Activated CD4-positive, alpha-beta memory T cell treated with anti-CD3 and anti-CD28 coated beads for 36 hours (primary cell): ENCODE measurements around the gene ARSI. TPM values are rescaled to one million over a fixed set of nuclear protein-coding genes. Genes with fewer than 3 reads are reported as not detected.

Experiments
- CTCF ChIA-PET: fragments of 350-600 bp; sonication (Branson Sonifier 250); formaldehyde crosslinking; loops from one replicate; lab custom pipeline; 2021; ENCODE audit warnings: antibody characterized with exemption, inconsistent platforms; lab: Charles Lee
- POLR2A ChIA-PET: fragments of 350-600 bp; sonication (Branson Sonifier 250); formaldehyde crosslinking; loops from one replicate; lab custom pipeline; 2021; ENCODE audit warnings: antibody characterized with exemption; lab: Charles Lee
- DNase-seq: peaks from one replicate; pipeline ENCODE4 v3.0.0-alpha.2; 2020
- H3K27ac Mint-ChIP-seq: one replicate; pipeline ENCODE4 v1.8.0; 2021; ENCODE audit warnings: mixed read lengths
- H3K27me3 Mint-ChIP-seq: one replicate; pipeline ENCODE4 v1.8.0; 2021; ENCODE audit warnings: mixed read lengths
- H3K36me3 Mint-ChIP-seq: one replicate; pipeline ENCODE4 v1.8.0; 2021; ENCODE audit warnings: mixed read lengths
- H3K4me1 Mint-ChIP-seq: one replicate; pipeline ENCODE4 v1.8.0; 2021; ENCODE audit warnings: low read depth, mixed read lengths
- H3K4me3 Mint-ChIP-seq: one replicate; pipeline ENCODE4 v1.8.0; 2021; ENCODE audit warnings: mild to moderate bottlenecking, mixed read lengths
- H3K9me3 Mint-ChIP-seq: one replicate; pipeline ENCODE4 v1.8.0; 2021; ENCODE audit warnings: mixed read lengths
- intact Hi-C: fragments of 100-400 bp; cut with micrococcal nuclease; formaldehyde crosslinking; loops from one replicate; pipeline ENCODE4 v1.15.1; 2023
- total RNA-seq, 2 experiments: library from RNA; stranded (reverse); gene quantifications; one replicate each; pipeline ENCODE4 v1.2.3, GENCODE V29; 2021

ARSI gene
- total RNA-seq, 2 experiments from 2014 or later, result not detected

DNA sequence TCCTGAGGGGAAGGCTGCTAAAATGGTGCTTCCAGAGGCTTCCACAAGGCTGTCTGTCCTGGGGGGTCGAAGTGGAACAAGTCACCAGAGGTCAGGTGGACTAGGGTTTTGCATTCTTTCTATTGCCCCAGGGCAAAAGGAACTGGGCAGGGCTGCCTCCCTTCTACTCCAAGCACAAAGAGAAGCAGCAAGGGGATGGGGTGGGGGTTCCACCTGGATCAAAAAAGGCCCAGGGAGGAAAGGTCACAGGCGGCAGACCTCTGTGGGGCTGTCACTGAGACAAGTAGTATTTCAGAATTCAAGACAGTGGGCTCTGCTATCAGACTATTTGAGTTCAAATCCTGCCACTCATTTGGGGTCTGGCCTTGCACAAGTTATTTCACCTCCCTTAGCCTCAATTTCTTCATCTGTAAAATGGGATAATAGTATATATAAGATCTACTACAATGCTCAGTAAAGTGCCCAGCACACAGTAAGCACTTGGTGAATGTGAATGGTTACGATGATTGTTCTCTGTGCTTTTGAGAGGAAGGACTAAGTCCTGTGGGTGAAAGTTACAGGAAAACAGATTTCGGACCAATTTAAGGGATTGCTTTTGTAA, 1.9 kb upstream of the ARSI start:
- Mint-ChIP-seq H3K36me3 (no peaks in the 10 kb centered on the region), H3K27me3 (peaks cover 25% of the 10 kb centered on the region), H3K9me3 (no peaks in the 10 kb centered on the region), H3K27ac (no peak overlapping the region), H3K4me3 (no peak overlapping the region), H3K4me1 (peaks cover 4% of the 10 kb centered on the region)
- POLR2A ChIA-PET, result no interaction called here
- CTCF ChIA-PET, result no interaction called here
- DNase-seq, result no peak
- intact Hi-C loops, result no loop called here

GRCh38 chr5:150303660-150304386, 1.1 kb upstream of the ARSI start:
- H3K27me3 Mint-ChIP-seq, result peaks cover 25% of the 10 kb centered on the region
- no peaks in the 10 kb centered on the region for H3K36me3 Mint-ChIP-seq
- no peak overlapping the region for H3K27ac Mint-ChIP-seq
- ChIA-PET CTCF (no interaction called here), POLR2A (no interaction called here)
- H3K4me1 Mint-ChIP-seq, result peaks cover 4% of the 10 kb centered on the region
- no peak overlapping the region for H3K4me3 Mint-ChIP-seq
- intact Hi-C loops, result no loop called here
- no peaks in the 10 kb centered on the region for H3K9me3 Mint-ChIP-seq
- DNase-seq, result no peak

DNA sequence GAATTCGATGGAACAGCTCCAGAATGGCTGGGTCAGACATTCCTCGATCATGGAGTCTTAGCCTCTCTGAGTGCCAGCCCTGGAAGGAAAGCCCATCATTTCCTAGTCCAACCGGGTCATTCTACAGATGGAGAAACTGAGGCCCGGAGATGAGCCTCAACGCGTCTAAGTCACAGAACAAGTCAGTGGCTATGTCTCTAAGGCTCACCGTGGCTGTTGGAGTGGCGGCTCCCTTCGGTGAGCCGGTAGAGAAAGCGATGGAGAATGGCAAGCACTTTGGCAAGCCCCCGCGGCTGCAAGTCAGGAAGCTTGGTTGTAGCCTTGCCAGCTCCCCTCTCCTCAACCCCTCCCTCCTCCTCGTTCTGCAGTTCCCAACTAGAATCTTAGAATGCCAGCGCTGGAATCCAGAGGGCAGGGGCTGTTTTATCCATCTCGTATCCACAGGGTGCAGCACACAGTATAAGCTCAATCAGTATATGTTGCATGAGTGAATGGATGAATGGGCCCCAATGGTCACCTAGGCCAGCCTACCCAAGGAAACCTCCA, 438 bp upstream of the ARSI start:
- H3K36me3 Mint-ChIP-seq, result no peaks in the 10 kb centered on the region
- peaks cover 4% of the 10 kb centered on the region for H3K4me1 Mint-ChIP-seq
- no peaks in the 10 kb centered on the region for H3K9me3 Mint-ChIP-seq
- DNase-seq, result no peak
- POLR2A ChIA-PET, result no interaction called here
- CTCF ChIA-PET, result no interaction called here
- intact Hi-C loops, result no loop called here
- no peak overlapping the region for H3K4me3 Mint-ChIP-seq
- H3K27ac Mint-ChIP-seq, result no peak overlapping the region
- H3K27me3 Mint-ChIP-seq, result peaks cover 25% of the 10 kb centered on the region

GRCh38 chr5:150301901-150302300, 804 bp downstream of the ARSI start:
- Mint-ChIP-seq H3K9me3 (no peaks in the 10 kb centered on the region), H3K36me3 (no peaks in the 10 kb centered on the region), H3K4me3 (no peak overlapping the region), H3K4me1 (peaks cover 4% of the 10 kb centered on the region), H3K27me3 (peaks cover 25% of the 10 kb centered on the region), H3K27ac (no peak overlapping the region)
- CTCF ChIA-PET, result no interaction called here
- POLR2A ChIA-PET, result no interaction called here
- no peak for DNase-seq
- intact Hi-C loops, result no loop called here

DNA sequence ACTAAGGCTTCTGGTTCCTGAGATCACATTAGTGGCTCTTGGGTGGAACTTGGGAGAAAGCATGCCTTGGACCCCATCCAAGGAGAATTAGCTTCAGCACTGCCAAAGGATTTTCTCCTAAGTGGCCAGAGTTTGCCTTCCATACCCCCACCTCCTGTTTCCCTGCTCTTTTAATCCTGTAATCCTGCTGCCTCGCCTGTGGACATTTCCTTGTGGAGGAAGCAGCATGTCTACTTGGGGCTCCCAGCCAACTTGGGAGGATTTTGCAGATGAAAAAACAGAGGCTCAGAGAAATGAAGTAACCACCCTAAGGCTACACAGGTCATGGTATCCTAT, 1.6 kb downstream of the ARSI start:
- peaks cover 4% of the 10 kb centered on the region for H3K4me1 Mint-ChIP-seq
- H3K27me3 Mint-ChIP-seq, result peaks cover 25% of the 10 kb centered on the region
- H3K27ac Mint-ChIP-seq, result no peak overlapping the region
- no peaks in the 10 kb centered on the region for H3K36me3 Mint-ChIP-seq
- no peak for DNase-seq
- no peaks in the 10 kb centered on the region for H3K9me3 Mint-ChIP-seq
- CTCF ChIA-PET, result no interaction called here
- H3K4me3 Mint-ChIP-seq, result no peak overlapping the region
- intact Hi-C loops, result no loop called here
- POLR2A ChIA-PET, result no interaction called here

DNA sequence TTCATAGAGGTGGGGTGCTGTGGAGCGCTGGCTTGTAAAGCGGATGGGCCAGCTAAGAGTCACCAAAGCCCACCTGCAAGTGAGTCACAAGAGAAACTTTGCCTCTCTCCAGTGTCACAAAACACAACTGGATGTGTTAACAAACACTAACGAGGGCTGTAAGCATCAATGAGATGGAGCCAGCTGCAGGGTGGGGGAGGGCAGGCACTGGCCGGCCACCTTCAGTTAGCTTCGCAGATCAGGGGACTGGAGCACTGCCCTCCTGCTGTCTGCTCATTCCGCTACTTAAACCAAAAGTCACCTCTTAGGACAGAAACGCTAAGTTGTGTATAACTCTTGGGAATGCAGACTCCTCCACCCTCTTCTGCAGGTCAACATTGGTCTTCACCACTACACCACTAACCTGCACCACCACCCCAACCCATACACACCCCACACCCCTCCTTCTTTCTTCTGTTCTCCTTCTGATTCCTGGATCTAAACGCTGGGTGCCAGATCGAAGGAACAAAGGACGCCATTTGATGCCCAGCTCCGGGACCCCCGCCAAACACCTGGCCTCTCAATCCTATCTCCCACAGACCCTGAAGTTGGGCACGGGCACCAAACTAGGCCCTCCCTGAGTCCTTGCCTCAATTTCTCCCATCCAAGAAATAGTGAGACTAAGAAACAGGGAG, 2.1 kb downstream of the ARSI start:
- H3K36me3 Mint-ChIP-seq, result no peaks in the 10 kb centered on the region
- DNase-seq, result no peak
- peaks cover 4% of the 10 kb centered on the region for H3K4me1 Mint-ChIP-seq
- ChIA-PET POLR2A (no interaction called here), CTCF (no interaction called here)
- H3K9me3 Mint-ChIP-seq, result no peaks in the 10 kb centered on the region
- peaks cover 25% of the 10 kb centered on the region for H3K27me3 Mint-ChIP-seq
- H3K4me3 Mint-ChIP-seq, result no peak overlapping the region
- H3K27ac Mint-ChIP-seq, result no peak overlapping the region
- intact Hi-C loops, result no loop called here

DNA sequence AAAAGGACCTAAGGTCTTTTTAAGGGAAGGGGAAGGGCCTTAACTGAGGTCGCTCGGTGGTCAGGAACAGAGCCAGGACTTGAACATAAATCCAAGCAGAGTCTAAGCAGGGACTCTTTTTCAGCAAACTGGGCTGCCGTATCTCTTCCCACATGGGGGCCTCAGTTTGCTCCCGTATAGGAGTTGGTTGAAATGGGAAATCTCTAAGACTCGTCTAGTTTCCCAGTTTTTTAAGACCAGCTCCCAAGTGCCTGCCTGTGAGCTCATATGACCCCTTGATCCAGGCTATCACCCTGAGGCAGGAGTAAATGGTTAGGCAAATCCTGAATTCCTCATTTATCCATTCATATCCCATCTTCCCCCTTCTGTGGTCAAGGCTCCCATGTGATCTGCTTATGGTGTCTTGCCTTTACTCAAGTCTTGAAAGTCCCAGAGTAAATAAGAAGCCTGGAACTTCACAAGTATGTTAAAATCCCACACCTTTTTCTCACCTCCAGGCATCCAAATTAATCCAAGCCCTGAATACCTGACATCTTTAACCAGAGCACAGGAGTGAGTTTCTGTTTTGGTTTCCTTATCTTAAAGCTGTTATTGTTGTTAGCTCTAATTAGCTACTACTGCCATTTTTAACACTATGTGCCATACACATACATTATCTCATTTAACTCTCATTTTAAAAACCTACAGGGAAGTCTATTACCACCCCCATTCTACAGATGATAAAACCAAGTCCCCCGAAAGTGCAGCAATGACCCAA, 3.0 kb downstream of the ARSI start:
- DNase-seq, result no peak
- POLR2A ChIA-PET, result no interaction called here
- H3K4me1 Mint-ChIP-seq, result peaks cover 4% of the 10 kb centered on the region
- H3K27ac Mint-ChIP-seq, result no peak overlapping the region
- no peaks in the 10 kb centered on the region for H3K9me3 Mint-ChIP-seq
- no peaks in the 10 kb centered on the region for H3K36me3 Mint-ChIP-seq
- intact Hi-C loops, result no loop called here
- no peak overlapping the region for H3K4me3 Mint-ChIP-seq
- CTCF ChIA-PET, result no interaction called here
- H3K27me3 Mint-ChIP-seq, result peaks cover 25% of the 10 kb centered on the region

- Mint-ChIP-seq H3K27me3 (peaks cover 22% of the 10 kb centered on the region), H3K9me3 (no peaks in the 10 kb centered on the region), H3K4me3 (no peak overlapping the region), H3K4me1 (peaks cover 4% of the 10 kb centered on the region), H3K36me3 (no peaks in the 10 kb centered on the region), H3K27ac (no peak overlapping the region)
- POLR2A ChIA-PET, result no interaction called here
- intact Hi-C loops, result no loop called here
- CTCF ChIA-PET, result no interaction called here
- DNase-seq, result no peak
Measured at GRCh38 chr5:150298701-150299451, 3.8 kb downstream of the ARSI start.

DNA sequence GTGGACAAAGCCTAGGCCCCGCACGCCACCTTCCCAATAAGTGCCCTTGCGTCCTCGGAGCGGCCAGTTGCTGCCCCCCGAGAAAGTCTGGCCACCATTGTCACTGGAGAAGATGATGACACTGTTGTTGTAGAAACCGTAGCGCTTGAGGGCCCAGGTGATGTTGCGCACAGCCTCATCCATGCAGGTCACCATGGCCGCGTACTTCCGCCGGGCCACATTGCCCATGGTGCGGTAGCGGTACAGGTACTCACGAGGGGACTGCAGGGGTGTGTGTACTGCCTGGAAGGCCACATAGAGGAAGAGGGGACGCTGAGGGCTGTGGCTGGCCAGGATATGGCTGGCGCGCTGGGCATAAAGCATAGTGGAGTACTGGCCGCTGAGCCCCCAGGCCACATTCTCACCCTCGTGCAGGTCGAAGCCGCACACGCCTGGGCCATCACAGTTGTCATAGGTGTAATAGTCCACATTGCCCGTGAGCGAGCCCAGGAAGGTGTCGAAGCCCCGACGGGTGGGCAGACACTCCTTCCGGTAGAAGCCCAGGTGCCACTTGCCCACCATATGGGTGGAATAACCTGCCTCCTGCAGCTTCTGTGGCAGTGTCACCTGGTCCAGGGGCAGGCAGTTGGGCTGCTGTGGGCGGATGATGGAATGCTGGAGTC, 4.6 kb downstream of the ARSI start:
- H3K27me3 Mint-ChIP-seq, result peaks cover 15% of the 10 kb centered on the region
- POLR2A ChIA-PET, result no interaction called here
- intact Hi-C loops, result no loop called here
- H3K36me3 Mint-ChIP-seq, result no peaks in the 10 kb centered on the region
- H3K9me3 Mint-ChIP-seq, result no peaks in the 10 kb centered on the region
- H3K4me1 Mint-ChIP-seq, result peaks cover 4% of the 10 kb centered on the region
- no peak for DNase-seq
- H3K4me3 Mint-ChIP-seq, result no peak overlapping the region
- CTCF ChIA-PET, result no interaction called here
- H3K27ac Mint-ChIP-seq, result no peak overlapping the region

- no peak overlapping the region for H3K27ac Mint-ChIP-seq
- intact Hi-C loops, result no loop called here
- H3K9me3 Mint-ChIP-seq, result no peaks in the 10 kb centered on the region
- no peak overlapping the region for H3K4me3 Mint-ChIP-seq
- H3K36me3 Mint-ChIP-seq, result no peaks in the 10 kb centered on the region
- DNase-seq, result no peak
- ChIA-PET POLR2A (no interaction called here), CTCF (interaction anchor here (0.6 kb wide), 1 partner anchor 61 kb away, joined by 3 read pairs; no protein-coding TSS in a partner anchor)
- peaks cover 2% of the 10 kb centered on the region for H3K4me1 Mint-ChIP-seq
- peaks cover 14% of the 10 kb centered on the region for H3K27me3 Mint-ChIP-seq
Measured at GRCh38 chr5:150297236-150297890, 5.3 kb downstream of the ARSI start.

GRCh38 chr5:150296496-150296895, 6.2 kb downstream of the ARSI start:
- intact Hi-C loops, result no loop called here
- POLR2A ChIA-PET, result no interaction called here
- no peak overlapping the region for H3K4me3 Mint-ChIP-seq

More at GRCh38 chr5:150296496-150296895, 6.2 kb downstream of the ARSI start:
- CTCF ChIA-PET, result no interaction called here
- H3K36me3 Mint-ChIP-seq, result no peaks in the 10 kb centered on the region
- H3K27me3 Mint-ChIP-seq, result peaks cover 11% of the 10 kb centered on the region
- no peaks in the 10 kb centered on the region for H3K9me3 Mint-ChIP-seq
- DNase-seq, result no peak
- no peaks in the 10 kb centered on the region for H3K4me1 Mint-ChIP-seq
- no peak overlapping the region for H3K27ac Mint-ChIP-seq
